HepG2 (cell line): ENCODE data around the gene CEP250. TPM values are rescaled to one million over a fixed set of nuclear protein-coding genes. Genes with fewer than 3 reads are reported as not detected.

Experiments used
- ARID3A ChIP-seq: IDR thresholded peaks from 2 replicates; pipeline ENCODE4 v1.6.1; 2012; ENCODE audit warnings: low read depth, low read length, improper control_type of control experiment
- ATAD3A ChIP-seq: sonication (generic); formaldehyde crosslinking; IDR thresholded peaks from 2 replicates; pipeline ENCODE4 v1.4.0; 2020; ENCODE audit warnings: missing genetic modification reagents
- EHMT2 ChIP-seq: fragments of 200-600 bp; sonication (generic); IDR thresholded peaks from 2 replicates; pipeline ENCODE4 v1.7.0; 2017; ENCODE audit warnings: antibody characterized with exemption, low read depth, low read length, borderline replicate concordance
- GZF1 ChIP-seq: sonication (generic); formaldehyde crosslinking; IDR thresholded peaks from 2 replicates; pipeline ENCODE4 v1.5.1; 2020; ENCODE audit warnings: mild to moderate bottlenecking, missing genetic modification reagents
- IRF1 ChIP-seq: sonication (generic); formaldehyde crosslinking; IDR thresholded peaks from 2 replicates; pipeline ENCODE4 v1.4.0; 2020; ENCODE audit warnings: low read depth, mild to moderate bottlenecking, missing genetic modification reagents
- KDM5B ChIP-seq: sonication (generic); formaldehyde crosslinking; IDR thresholded peaks from 2 replicates; pipeline ENCODE4 v1.4.0; 2020; ENCODE audit warnings: missing genetic modification reagents, mild to moderate bottlenecking, borderline replicate concordance
- MAZ ChIP-seq, 2 experiments: sonication (generic) in 1 of 2; formaldehyde crosslinking in 1 of 2; IDR thresholded peaks; 2 replicates each; pipeline versions ENCODE4 v1.5.0 to v1.6.1; 2012 to 2020; ENCODE audit warnings: low read depth in 2 of 2, mild to moderate bottlenecking in 2 of 2, borderline replicate concordance in 1 of 2, improper control_type of control experiment in 1 of 2, low read length in 1 of 2, missing genetic modification reagents in 1 of 2, moderate library complexity in 1 of 2
- NFIB ChIP-seq: sonication (generic); formaldehyde crosslinking; IDR thresholded peaks from 2 replicates; pipeline ENCODE4 v1.9.0; 2021; ENCODE audit warnings: missing genetic modification reagents, mild to moderate bottlenecking, borderline replicate concordance
- PAX8 ChIP-seq: sonication (generic); formaldehyde crosslinking; IDR thresholded peaks from 2 replicates; pipeline ENCODE4 v1.8.0; 2022; ENCODE audit warnings: mild to moderate bottlenecking, missing genetic modification reagents, borderline replicate concordance
- SALL1 ChIP-seq: sonication (generic); formaldehyde crosslinking; IDR thresholded peaks from 2 replicates; pipeline ENCODE4 v1.8.0; 2022; ENCODE audit warnings: mild to moderate bottlenecking, missing genetic modification reagents
- SCMH1 ChIP-seq: sonication (generic); formaldehyde crosslinking; IDR thresholded peaks from 2 replicates; pipeline ENCODE4 v1.9.0; 2021; ENCODE audit warnings: missing genetic modification reagents, mild to moderate bottlenecking, borderline replicate concordance
- SMAD1 ChIP-seq: sonication (generic); formaldehyde crosslinking; IDR thresholded peaks from 2 replicates; pipeline ENCODE4 v1.4.0; 2020; ENCODE audit warnings: missing genetic modification reagents, low read depth, mild to moderate bottlenecking, borderline replicate concordance
- ZNF101 ChIP-seq: sonication (generic); formaldehyde crosslinking; IDR thresholded peaks from 2 replicates; pipeline ENCODE4 v1.4.0; 2020; ENCODE audit warnings: mild to moderate bottlenecking, low read depth, missing genetic modification reagents, borderline replicate concordance
- ZNF484 ChIP-seq: sonication (generic); formaldehyde crosslinking; IDR thresholded peaks from 2 replicates; pipeline ENCODE4 v1.5.1; 2020; ENCODE audit warnings: mild to moderate bottlenecking, low read depth, missing genetic modification reagents, borderline replicate concordance
- ZNF556 ChIP-seq: sonication (generic); formaldehyde crosslinking; IDR thresholded peaks from 2 replicates; pipeline ENCODE4 v1.4.0; 2020; ENCODE audit warnings: mild to moderate bottlenecking, missing genetic modification reagents, borderline replicate concordance
- ZNF703 ChIP-seq: sonication (generic); formaldehyde crosslinking; IDR thresholded peaks from 2 replicates; pipeline ENCODE4 v1.5.1; 2020; ENCODE audit warnings: missing genetic modification reagents, mild to moderate bottlenecking, moderate library complexity, borderline replicate concordance
- ZNF790 ChIP-seq: sonication (generic); formaldehyde crosslinking; IDR thresholded peaks from 2 replicates; pipeline ENCODE4 v1.8.0; 2022; ENCODE audit warnings: missing genetic modification reagents, mild to moderate bottlenecking, borderline replicate concordance
- ZSCAN25 ChIP-seq: sonication (generic); formaldehyde crosslinking; IDR thresholded peaks from 2 replicates; pipeline ENCODE4 v1.8.0; 2022; ENCODE audit warnings: mild to moderate bottlenecking, missing genetic modification reagents
- polyA plus RNA-seq, 8 experiments: library from polyadenylated mRNA; depleted of rRNA in 3 of 8; stranded (reverse) in 7 of 8; unstranded in 1 of 8; fragments of >200 nt; fragmentation: Illumina TruSeq in 4 of 8; extraction: Trizol in 4 of 8; gene quantifications; 2 replicates each; pipeline versions ENCODE4 v1.2.1 to v1.2.3, GENCODE V29; 2011 to 2016; ENCODE audit warnings: low read depth in 4 of 8, missing spikeins in 1 of 8, mixed read lengths in 1 of 8; ENCODE audit not compliant: insufficient read depth in 1 of 8
- total RNA-seq, 5 experiments: library from RNA; depleted of rRNA; stranded (reverse); fragments of >200 nt; fragmentation: Illumina TruSeq; extraction: Trizol; gene quantifications; 2 replicates each; pipeline ENCODE4 v1.2.3, GENCODE V29; 2016; ENCODE audit warnings: low read depth in 1 of 5
- TF ChIP-seq, protein P1 (sequence below): sonication (generic); formaldehyde crosslinking; IDR thresholded peaks from 2 replicates; pipeline ENCODE4 v1.4.0; 2020; ENCODE audit warnings: mild to moderate bottlenecking, missing genetic modification reagents
- TF ChIP-seq, protein P2 (sequence below), 2 experiments: fragments of 450-650 bp in 1 of 2; sonication (generic) in 1 of 2; formaldehyde crosslinking; IDR thresholded peaks; 2 replicates each; pipeline versions ENCODE4 v1.5.0 to v1.8.0; 2020 to 2022; ENCODE audit warnings: mild to moderate bottlenecking in 1 of 2, missing genetic modification reagents in 1 of 2
- TF ChIP-seq, protein P3 (sequence below): sonication (generic); formaldehyde crosslinking; IDR thresholded peaks from 2 replicates; pipeline ENCODE4 v1.9.0; 2022; ENCODE audit warnings: missing genetic modification reagents, mild to moderate bottlenecking, borderline replicate concordance

CEP250 gene
- total and polyA plus RNA-seq, 2 of the 13 experiments (the other 11 are each of a cell fraction or from before 2014, with no cell fraction given), result 28.8 to 55.3 TPM

DNA sequence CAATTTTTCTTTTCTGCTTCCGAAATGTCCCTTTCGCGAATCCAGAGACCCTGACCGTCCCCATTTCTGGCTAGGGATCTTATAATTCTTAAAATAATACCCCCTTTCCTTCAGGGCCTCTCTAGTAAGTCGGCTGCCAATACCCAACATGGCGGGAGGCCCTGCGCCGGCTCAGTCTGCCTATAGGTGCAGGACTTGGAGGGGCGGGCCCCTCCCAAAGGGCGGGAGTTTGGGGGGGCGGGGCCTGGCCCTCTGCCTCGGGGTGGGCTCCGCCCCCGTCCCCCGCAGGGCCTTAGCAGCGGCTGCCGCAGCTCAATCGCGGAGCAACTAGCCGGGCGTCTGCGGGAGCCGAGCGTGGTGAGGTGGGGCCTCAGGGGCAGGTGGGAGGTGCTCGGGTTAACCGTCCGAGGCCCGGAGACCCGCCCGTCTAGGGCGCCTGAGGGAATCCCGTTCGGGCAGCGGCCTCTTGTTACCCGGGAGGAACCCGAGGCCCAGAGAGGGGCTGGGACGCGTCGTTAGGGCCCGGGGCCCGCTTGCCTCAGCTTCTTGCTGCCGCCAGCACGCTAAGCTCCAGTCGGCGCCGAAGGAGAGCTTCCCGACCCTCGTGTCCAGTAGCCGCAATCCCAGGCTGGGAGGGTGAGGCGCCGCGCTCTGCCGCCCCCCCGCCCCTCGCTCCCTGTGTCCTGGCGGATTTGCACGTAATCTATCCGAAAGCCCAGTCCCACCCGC is at the start of gene CEP250 (continued):
- TF ChIP-seq, protein P1, sequence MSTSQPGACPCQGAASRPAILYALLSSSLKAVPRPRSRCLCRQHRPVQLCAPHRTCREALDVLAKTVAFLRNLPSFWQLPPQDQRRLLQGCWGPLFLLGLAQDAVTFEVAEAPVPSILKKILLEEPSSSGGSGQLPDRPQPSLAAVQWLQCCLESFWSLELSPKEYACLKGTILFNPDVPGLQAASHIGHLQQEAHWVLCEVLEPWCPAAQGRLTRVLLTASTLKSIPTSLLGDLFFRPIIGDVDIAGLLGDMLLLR (CRISPR knock-in tag), result no peak; the same call in 1 of the 2 replicates
- TF ChIP-seq ZNF703, result no peak; the same call in 1 of the 2 replicates
- TF ChIP-seq IRF1 (CRISPR knock-in tag), result no peak
- TF ChIP-seq ZNF556 (CRISPR knock-in tag), result no peak; the same call in 1 of the 2 replicates
- TF ChIP-seq SMAD1 (CRISPR knock-in tag), result peak; percentile 92
- peak; percentile 77 for TF ChIP-seq KDM5B
- TF ChIP-seq SCMH1, result no peak
- TF ChIP-seq ZSCAN25, result no peak; the same call in 1 of the 2 replicates
- TF ChIP-seq, protein P2, sequence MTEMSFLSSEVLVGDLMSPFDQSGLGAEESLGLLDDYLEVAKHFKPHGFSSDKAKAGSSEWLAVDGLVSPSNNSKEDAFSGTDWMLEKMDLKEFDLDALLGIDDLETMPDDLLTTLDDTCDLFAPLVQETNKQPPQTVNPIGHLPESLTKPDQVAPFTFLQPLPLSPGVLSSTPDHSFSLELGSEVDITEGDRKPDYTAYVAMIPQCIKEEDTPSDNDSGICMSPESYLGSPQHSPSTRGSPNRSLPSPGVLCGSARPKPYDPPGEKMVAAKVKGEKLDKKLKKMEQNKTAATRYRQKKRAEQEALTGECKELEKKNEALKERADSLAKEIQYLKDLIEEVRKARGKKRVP (CRISPR knock-in tag; IDR thresholded peaks at IDR 0.05), result 0 out of 4 replicates have a peak, but pooled peaks of 1 of the 2 experiments have one; percentile 6
- peak; percentile 77 for TF ChIP-seq MAZ (IDR thresholded peaks at IDR 0.05; ENCODE audit: borderline replicate concordance, low read depth, low read length)
- peak; percentile 83 for TF ChIP-seq MAZ (CRISPR knock-in tag; IDR thresholded peaks at IDR 0.05; ENCODE audit: low read depth)
- TF ChIP-seq NFIB (CRISPR knock-in tag), result no peak
- peak; percentile 83 for TF ChIP-seq SALL1 (CRISPR knock-in tag)
- TF ChIP-seq GZF1 (CRISPR knock-in tag), result peak; percentile 92
- TF ChIP-seq ZNF484 (CRISPR knock-in tag), result no peak
- peak; percentile 29; the same call in 1 of the 2 replicates for TF ChIP-seq ARID3A
- peak; percentile 51; the same call in 1 of the 2 replicates for TF ChIP-seq EHMT2
- TF ChIP-seq ZNF101 (CRISPR knock-in tag), result 0 out of 2 replicates have a peak, but pooled peaks have one; percentile 64
- TF ChIP-seq ATAD3A, result peak; percentile 94; the same call in 1 of the 2 replicates
- TF ChIP-seq, protein P3, sequence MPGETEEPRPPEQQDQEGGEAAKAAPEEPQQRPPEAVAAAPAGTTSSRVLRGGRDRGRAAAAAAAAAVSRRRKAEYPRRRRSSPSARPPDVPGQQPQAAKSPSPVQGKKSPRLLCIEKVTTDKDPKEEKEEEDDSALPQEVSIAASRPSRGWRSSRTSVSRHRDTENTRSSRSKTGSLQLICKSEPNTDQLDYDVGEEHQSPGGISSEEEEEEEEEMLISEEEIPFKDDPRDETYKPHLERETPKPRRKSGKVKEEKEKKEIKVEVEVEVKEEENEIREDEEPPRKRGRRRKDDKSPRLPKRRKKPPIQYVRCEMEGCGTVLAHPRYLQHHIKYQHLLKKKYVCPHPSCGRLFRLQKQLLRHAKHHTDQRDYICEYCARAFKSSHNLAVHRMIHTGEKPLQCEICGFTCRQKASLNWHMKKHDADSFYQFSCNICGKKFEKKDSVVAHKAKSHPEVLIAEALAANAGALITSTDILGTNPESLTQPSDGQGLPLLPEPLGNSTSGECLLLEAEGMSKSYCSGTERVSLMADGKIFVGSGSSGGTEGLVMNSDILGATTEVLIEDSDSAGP, result peak; percentile 93
- peak; percentile 87; the same call in 1 of the 2 replicates for TF ChIP-seq PAX8 (CRISPR knock-in tag)
- peak; percentile 98 for TF ChIP-seq ZNF790 (CRISPR knock-in tag)
